ENCODE results near the gene CXCL16.

Gene CXCL16

DNA sequence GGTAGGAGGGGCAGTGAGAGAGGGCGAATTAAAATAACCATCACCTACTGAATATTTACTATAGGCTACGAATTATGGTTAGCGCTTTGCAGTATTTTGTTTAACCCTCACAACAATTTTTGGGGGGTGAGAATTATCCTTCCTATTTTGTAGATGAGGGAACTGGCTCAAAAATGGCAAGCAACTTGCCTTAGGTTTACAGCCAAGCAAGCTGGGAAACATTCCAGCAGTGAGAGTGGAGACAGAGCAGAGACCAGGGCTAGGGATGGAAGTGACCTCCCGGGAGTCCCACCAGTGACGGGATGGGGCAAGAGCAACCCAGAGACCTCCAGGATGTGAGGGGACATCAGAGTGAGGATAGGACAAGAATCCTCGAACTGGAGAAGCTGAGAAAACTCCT lies 46.8 kb upstream of the CXCL16 start:
- H3F3A ChIP-seq (ENCODE audit: low read depth), result peaks cover 4% of the 10 kb centered on the region; the same call in 1 of the 2 replicates
- no peaks in the 10 kb centered on the region for H4K20me1 ChIP-seq (ENCODE audit: insufficient read depth, low read length, poor library complexity, severe bottlenecking)
- no peak overlapping the region for H3K4me2 ChIP-seq (ENCODE audit: low read depth, low read length, poor library complexity, severe bottlenecking)
- H3K4me1 ChIP-seq (ENCODE audit: insufficient read depth, low read length, poor library complexity, severe bottlenecking), result peaks cover 10% of the 10 kb centered on the region
- TF ChIP-seq EZH2phosphoT487 (IDR thresholded peaks at IDR 0.05; ENCODE audit: borderline replicate concordance) (no peak), CTCF (conservative IDR thresholded peaks at IDR 0.05; ENCODE audit: low read length) (no peak)
- no peak overlapping the region for H3K4me3 ChIP-seq (ENCODE audit: low read length, poor library complexity, severe bottlenecking)
- no peaks in the 10 kb centered on the region for H3K27me3 ChIP-seq (ENCODE audit: insufficient read depth, low read length, poor library complexity, severe bottlenecking)
- H2AFZ ChIP-seq (ENCODE audit: low read length), result no peak overlapping the region
- no peaks in the 10 kb centered on the region for H3K36me3 ChIP-seq (ENCODE audit: insufficient read depth, low read length)
- no peaks in the 10 kb centered on the region for H3K9me2 ChIP-seq (replicated peaks; ENCODE audit: low read depth, low read length)
- H3K9ac ChIP-seq (ENCODE audit: low read depth, low read length, poor library complexity, severe bottlenecking), result no peak overlapping the region
- no peaks in the 10 kb centered on the region for H3K79me2 ChIP-seq (ENCODE audit: insufficient read depth, low read length)
- no peaks in the 10 kb centered on the region for H3K9me3 ChIP-seq (ENCODE audit: insufficient read depth, low read depth, low read length)

- no peaks in the 10 kb centered on the region for H3K9me2 ChIP-seq (replicated peaks; ENCODE audit: low read depth, low read length)
- no peak within 1 kb of the TSS for H3K9ac ChIP-seq (ENCODE audit: low read depth, low read length, poor library complexity, severe bottlenecking)
- H3K79me2 ChIP-seq (ENCODE audit: insufficient read depth, low read length), result no peaks in the 10 kb centered on the region
- H4K20me1 ChIP-seq (ENCODE audit: insufficient read depth, low read length, poor library complexity, severe bottlenecking), result no peaks in the 10 kb centered on the region
- no peak within 1 kb of the TSS for H2AFZ ChIP-seq (ENCODE audit: low read length)
- H3K4me2 ChIP-seq (ENCODE audit: low read depth, low read length, poor library complexity, severe bottlenecking), result no peak within 1 kb of the TSS
- no peaks in the 10 kb centered on the region for H3K36me3 ChIP-seq (ENCODE audit: insufficient read depth, low read length)
- no peak for TF ChIP-seq EZH2phosphoT487 (IDR thresholded peaks at IDR 0.05; ENCODE audit: borderline replicate concordance)
- no peak for TF ChIP-seq CTCF (conservative IDR thresholded peaks at IDR 0.05; ENCODE audit: low read length)
- no peaks in the 10 kb centered on the region for H3K9me3 ChIP-seq (ENCODE audit: insufficient read depth, low read depth, low read length)
- H3K27me3 ChIP-seq (ENCODE audit: insufficient read depth, low read length, poor library complexity, severe bottlenecking), result no peaks in the 10 kb centered on the region
- H3K4me3 ChIP-seq (ENCODE audit: low read length, poor library complexity, severe bottlenecking), result no peak within 1 kb of the TSS
- H3F3A ChIP-seq (ENCODE audit: low read depth), result peaks cover 4% of the 10 kb centered on the region; the same call in 1 of the 2 replicates
- peaks cover 10% of the 10 kb centered on the region for H3K4me1 ChIP-seq (ENCODE audit: insufficient read depth, low read length, poor library complexity, severe bottlenecking)
Observed at GRCh38 chr17:4786106-4786511, 46.4 kb upstream of the CXCL16 start, which contains the start of gene VMO1. Gene VMO1 (minus strand): TSS chr17:4786364. CDS start chr17:4786352, 12 bp downstream.

GRCh38 chr17:4785311-4786105 lies 45.8 kb upstream of the CXCL16 start:
- no peaks in the 10 kb centered on the region for H3K79me2 ChIP-seq (ENCODE audit: insufficient read depth, low read length)
- no peak overlapping the region for H3K4me2 ChIP-seq (ENCODE audit: low read depth, low read length, poor library complexity, severe bottlenecking)
- no peak overlapping the region for H2AFZ ChIP-seq (ENCODE audit: low read length)
- TF ChIP-seq EZH2phosphoT487 (IDR thresholded peaks at IDR 0.05; ENCODE audit: borderline replicate concordance), result no peak
- TF ChIP-seq CTCF (conservative IDR thresholded peaks at IDR 0.05; ENCODE audit: low read length), result no peak
- H3K9me2 ChIP-seq (replicated peaks; ENCODE audit: low read depth, low read length), result no peaks in the 10 kb centered on the region
- peaks cover 7% of the 10 kb centered on the region for H3K4me1 ChIP-seq (ENCODE audit: insufficient read depth, low read length, poor library complexity, severe bottlenecking)
- H3K4me3 ChIP-seq (ENCODE audit: low read length, poor library complexity, severe bottlenecking), result no peak overlapping the region
- no peaks in the 10 kb centered on the region for H3K36me3 ChIP-seq (ENCODE audit: insufficient read depth, low read length)
- H3K9ac ChIP-seq (ENCODE audit: low read depth, low read length, poor library complexity, severe bottlenecking), result no peak overlapping the region
- no peaks in the 10 kb centered on the region for H4K20me1 ChIP-seq (ENCODE audit: insufficient read depth, low read length, poor library complexity, severe bottlenecking)
- H3F3A ChIP-seq (ENCODE audit: low read depth), result peaks cover 4% of the 10 kb centered on the region; the same call in 1 of the 2 replicates
- no peaks in the 10 kb centered on the region for H3K27me3 ChIP-seq (ENCODE audit: insufficient read depth, low read length, poor library complexity, severe bottlenecking)
- H3K9me3 ChIP-seq (ENCODE audit: insufficient read depth, low read depth, low read length), result no peaks in the 10 kb centered on the region

Data from Loucy (cell line).